ENCODE data around the gene CALM1.

- TF ChIP-seq CTCF (IDR thresholded peaks at IDR 0.05) (no peak), POLR2A (IDR thresholded peaks at IDR 0.05) (no peak), POLR2AphosphoS5 (IDR thresholded peaks at IDR 0.05; ENCODE audit: insufficient read depth in 1 of 2, low read depth in 1 of 2) (no peak)
These were observed 42.1 kb upstream of the CALM1 start for GRCh38 chr14:90354551-90355298.
